Measurements from ENCODE around the gene FOXN3. TPM values are rescaled to one million over a fixed set of nuclear protein-coding genes. Genes with fewer than 3 reads are reported as not detected.

The FOXN3 gene
- total and polyA plus RNA-seq, 2 donors (not counting 1 experiment from before 2014, with no cell fraction given), result 27.9 to 33.3 TPM

- H3K79me2 ChIP-seq (ENCODE audit: control insufficient read depth, insufficient read depth, low read length), result no peaks in the 10 kb centered on the region
These were observed 150.3 kb downstream of the FOXN3 start for GRCh38 chr14:89266754-89267153.

GRCh38 chr14:89265234-89265633 is 151.8 kb downstream of the FOXN3 start:
- Histone ChIP-seq H3K4me2 (ENCODE audit: extremely low read depth, insufficient read depth, low read length) (no peak overlapping the region), H2AFZ (ENCODE audit: low read length) (no peak overlapping the region), H3K27ac (ENCODE audit: insufficient read depth, low read length) (no peak overlapping the region), H3K79me2 (ENCODE audit: control insufficient read depth, insufficient read depth, low read length) (no peaks in the 10 kb centered on the region), H3K9me3 (ENCODE audit: control insufficient read depth, insufficient read depth, low read depth, low read length) (no peaks in the 10 kb centered on the region), H3K36me3 (ENCODE audit: control insufficient read depth, insufficient read depth, low read length) (no peaks in the 10 kb centered on the region), H3K27me3 (ENCODE audit: control insufficient read depth, insufficient read depth, low read length) (no peaks in the 10 kb centered on the region), H3K9ac (ENCODE audit: insufficient read depth, low read length) (no peak overlapping the region), H4K20me1 (ENCODE audit: control insufficient read depth, extremely low read depth, insufficient read depth, low read length) (no peaks in the 10 kb centered on the region), H3K4me1 (ENCODE audit: control insufficient read depth, extremely low read depth, insufficient read depth, low read length) (no peaks in the 10 kb centered on the region), H3K4me3 (replicated peaks in 1 of 4; ENCODE audit: control extremely low read depth in 1 of 4, insufficient read depth in 1 of 4, low read depth in 3 of 4, low read length in 4 of 4) (no peak overlapping the region)
- DNase-seq (ENCODE audit: low read depth in 2 of 2), result no peak
- TF ChIP-seq EZH2 (IDR thresholded peaks at IDR 0.05; ENCODE audit: low read length, missing control alignments), result no peak

More at GRCh38 chr14:89266754-89267153, 150.3 kb downstream of the FOXN3 start:
- Histone ChIP-seq H3K36me3 (ENCODE audit: control insufficient read depth, insufficient read depth, low read length) (no peaks in the 10 kb centered on the region), H2AFZ (ENCODE audit: low read length) (no peak overlapping the region), H3K9me3 (ENCODE audit: control insufficient read depth, insufficient read depth, low read depth, low read length) (no peaks in the 10 kb centered on the region), H3K27me3 (ENCODE audit: control insufficient read depth, insufficient read depth, low read length) (no peaks in the 10 kb centered on the region), H3K4me3 (replicated peaks in 1 of 4; ENCODE audit: control extremely low read depth in 1 of 4, insufficient read depth in 1 of 4, low read depth in 3 of 4, low read length in 4 of 4) (no peak overlapping the region), H3K9ac (ENCODE audit: insufficient read depth, low read length) (no peak overlapping the region), H3K4me2 (ENCODE audit: extremely low read depth, insufficient read depth, low read length) (no peak overlapping the region), H4K20me1 (ENCODE audit: control insufficient read depth, extremely low read depth, insufficient read depth, low read length) (no peaks in the 10 kb centered on the region), H3K27ac (ENCODE audit: insufficient read depth, low read length) (no peak overlapping the region), H3K4me1 (ENCODE audit: control insufficient read depth, extremely low read depth, insufficient read depth, low read length) (no peaks in the 10 kb centered on the region)
- no peak for TF ChIP-seq CTCF (conservative IDR thresholded peaks at IDR 0.05 in 1 of 2, IDR thresholded peaks at IDR 0.05 in 1 of 2; ENCODE audit: low read depth in 1 of 2, low read length in 2 of 2)
- no peak for TF ChIP-seq EZH2 (IDR thresholded peaks at IDR 0.05; ENCODE audit: low read length, missing control alignments)
- peak; percentile 10 to 70 for DNase-seq (ENCODE audit: low read depth in 2 of 2)

GRCh38 chr14:89264196-89264800 is 152.7 kb downstream of the FOXN3 start:
- Histone ChIP-seq H3K27me3 (ENCODE audit: control insufficient read depth, insufficient read depth, low read length) (no peaks in the 10 kb centered on the region), H3K4me2 (ENCODE audit: extremely low read depth, insufficient read depth, low read length) (no peak overlapping the region), H2AFZ (ENCODE audit: low read length) (no peak overlapping the region), H3K4me1 (ENCODE audit: control insufficient read depth, extremely low read depth, insufficient read depth, low read length) (no peaks in the 10 kb centered on the region), H3K36me3 (ENCODE audit: control insufficient read depth, insufficient read depth, low read length) (no peaks in the 10 kb centered on the region), H3K9me3 (ENCODE audit: control insufficient read depth, insufficient read depth, low read depth, low read length) (no peaks in the 10 kb centered on the region), H4K20me1 (ENCODE audit: control insufficient read depth, extremely low read depth, insufficient read depth, low read length) (no peaks in the 10 kb centered on the region), H3K79me2 (ENCODE audit: control insufficient read depth, insufficient read depth, low read length) (no peaks in the 10 kb centered on the region), H3K9ac (ENCODE audit: insufficient read depth, low read length) (no peak overlapping the region), H3K27ac (ENCODE audit: insufficient read depth, low read length) (no peak overlapping the region), H3K4me3 (replicated peaks in 1 of 4; ENCODE audit: control extremely low read depth in 1 of 4, insufficient read depth in 1 of 4, low read depth in 3 of 4, low read length in 4 of 4) (no peak overlapping the region)
- DNase-seq (ENCODE audit: low read depth in 2 of 2), result no peak
- no peak for TF ChIP-seq CTCF (conservative IDR thresholded peaks at IDR 0.05 in 1 of 2, IDR thresholded peaks at IDR 0.05 in 1 of 2; ENCODE audit: low read depth in 1 of 2, low read length in 2 of 2)
- TF ChIP-seq EZH2 (IDR thresholded peaks at IDR 0.05; ENCODE audit: low read length, missing control alignments), result no peak
